Fibroblast of gingiva (primary cell): ENCODE data around the gene SEC24D.

ENCODE experiments used
- DNase-seq: peaks from one replicate; pipeline ENCODE4 v3.0.0-alpha.2; 2011; ENCODE audit warnings: low read depth

SEC24D gene

DNA sequence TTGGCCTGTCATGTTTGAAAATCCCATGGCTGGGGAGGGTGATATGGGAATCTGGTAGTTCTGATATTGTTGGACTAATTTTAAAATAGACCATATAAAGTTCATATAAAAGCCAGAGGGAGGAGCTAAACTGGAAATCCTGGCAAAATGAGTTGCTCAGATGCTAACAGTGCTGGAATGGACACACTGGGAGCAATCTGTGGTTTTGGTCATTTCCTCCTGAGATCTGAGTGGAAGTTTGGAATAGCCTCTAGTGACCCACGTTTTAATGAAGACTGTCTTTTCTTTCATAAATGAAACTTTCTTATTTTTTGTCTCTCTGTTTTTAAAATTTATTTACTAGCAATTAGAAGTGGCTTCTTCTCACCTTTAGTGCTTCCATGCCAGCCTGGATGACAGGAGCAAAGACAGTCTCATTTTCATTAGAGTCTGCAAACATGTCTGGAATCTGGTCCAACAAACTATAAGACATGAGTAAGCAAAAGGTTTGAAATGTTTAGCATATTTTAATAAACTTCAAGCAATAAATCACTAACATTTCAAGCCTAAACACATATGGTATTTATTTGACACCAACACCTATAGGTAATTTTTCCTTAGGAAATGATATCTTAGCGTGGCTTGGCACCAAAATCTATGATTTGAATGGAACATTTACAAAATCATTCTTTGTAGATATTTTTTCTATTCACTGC, 84.2 kb downstream of the SEC24D start:
- peak; percentile 33 for DNase-seq

DNA sequence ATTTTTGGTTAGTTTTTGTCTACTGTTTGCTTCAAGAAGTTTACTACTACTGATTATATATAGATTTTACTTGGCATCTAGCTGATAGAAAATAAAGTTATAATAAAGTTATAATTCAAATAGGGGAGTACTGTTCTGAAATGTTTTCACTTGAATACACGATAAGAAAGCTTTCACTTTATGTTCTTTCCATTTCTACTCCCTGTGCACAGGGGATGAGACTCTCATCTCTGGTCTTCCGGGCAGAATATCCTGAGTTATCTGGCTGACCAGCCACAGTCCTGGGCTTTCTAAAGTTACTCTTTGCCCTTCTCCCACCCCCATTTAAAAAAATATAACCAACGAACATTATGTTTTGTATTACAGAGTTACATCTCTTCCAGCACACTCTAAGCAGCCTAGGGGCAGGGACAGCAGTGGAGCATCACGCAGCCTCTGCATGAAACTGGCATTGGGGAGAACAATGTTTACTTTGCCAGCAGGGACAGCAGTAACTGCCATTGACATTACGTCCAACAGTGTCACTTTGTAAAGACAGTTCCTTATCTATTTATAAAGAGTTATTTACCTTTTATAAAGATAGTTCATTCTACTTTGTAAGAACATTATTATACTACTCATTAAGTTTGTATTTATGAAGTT, 86.5 kb downstream of the SEC24D start:
- no peak for DNase-seq

DNA sequence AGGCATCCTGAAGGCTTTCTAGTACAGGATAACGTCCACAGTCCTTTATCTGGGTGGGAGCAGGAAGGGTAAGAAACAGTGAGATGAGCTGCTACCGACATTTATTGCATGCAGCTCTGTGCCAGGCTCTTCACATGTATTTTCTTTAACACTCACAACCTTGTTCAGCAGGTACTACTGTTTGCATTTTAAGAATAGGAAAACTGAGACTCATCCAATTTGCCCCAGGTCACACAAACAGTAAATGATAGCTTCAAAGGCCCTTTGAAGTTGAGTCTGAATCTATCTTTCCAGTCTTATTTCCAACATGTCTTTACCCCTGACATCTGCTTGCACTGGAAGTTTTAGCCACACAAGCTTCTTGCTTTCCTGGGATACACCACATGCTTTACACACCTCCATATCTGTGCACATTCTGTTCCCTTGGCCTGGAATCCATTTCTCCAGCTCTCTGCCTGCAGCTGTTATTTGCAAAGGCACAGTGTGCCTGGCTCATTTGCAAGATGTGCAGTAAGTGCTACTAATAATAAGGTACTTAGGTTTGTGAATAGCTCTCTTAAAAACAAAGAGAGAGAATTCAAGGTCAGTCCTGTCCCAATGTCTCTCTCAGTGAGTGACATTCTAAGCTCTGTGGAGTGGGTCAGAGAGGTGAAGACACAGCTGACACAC, 89.5 kb downstream of the SEC24D start:
- DNase-seq = no peak

DNA sequence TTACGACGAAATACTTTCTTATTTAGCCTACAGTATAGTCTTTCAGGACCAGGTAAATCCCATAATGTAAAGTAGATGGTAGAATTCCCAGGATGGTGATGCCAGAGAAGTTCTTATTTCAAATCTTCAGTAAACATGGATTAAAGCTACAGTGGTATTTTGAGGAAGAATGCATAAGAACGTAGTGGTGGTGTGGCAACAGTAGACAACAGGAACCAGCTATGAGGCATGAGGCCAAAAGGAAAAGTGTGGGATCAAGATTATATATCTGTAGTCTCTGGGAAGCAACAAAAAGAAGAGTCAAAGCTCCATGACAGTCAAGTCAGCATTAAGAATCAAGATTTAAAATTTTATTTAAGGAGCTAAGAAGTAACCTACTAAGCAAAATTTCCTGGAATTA, 90.6 kb downstream of the SEC24D start:
- peak; percentile 40 for DNase-seq

DNA sequence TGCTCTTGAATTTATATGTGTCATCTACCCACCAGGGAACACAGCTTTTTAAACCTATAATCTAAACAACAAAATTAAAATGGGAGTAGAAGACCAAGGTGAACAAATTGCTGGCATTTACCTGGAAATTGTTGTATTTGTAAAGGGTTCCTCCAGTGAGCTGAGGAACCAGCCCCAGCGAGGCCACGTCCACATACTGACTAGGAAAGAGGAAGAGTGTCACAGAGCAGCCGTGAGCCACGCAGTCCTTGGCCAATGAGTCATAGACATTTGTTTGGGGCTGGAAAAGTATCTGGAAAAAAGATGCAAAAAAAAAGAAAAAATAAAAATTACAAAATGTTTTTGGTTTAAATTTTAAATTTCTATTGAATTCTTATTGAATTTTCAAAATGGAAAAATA, 92.1 kb downstream of the SEC24D start:
- no peak for DNase-seq

DNA sequence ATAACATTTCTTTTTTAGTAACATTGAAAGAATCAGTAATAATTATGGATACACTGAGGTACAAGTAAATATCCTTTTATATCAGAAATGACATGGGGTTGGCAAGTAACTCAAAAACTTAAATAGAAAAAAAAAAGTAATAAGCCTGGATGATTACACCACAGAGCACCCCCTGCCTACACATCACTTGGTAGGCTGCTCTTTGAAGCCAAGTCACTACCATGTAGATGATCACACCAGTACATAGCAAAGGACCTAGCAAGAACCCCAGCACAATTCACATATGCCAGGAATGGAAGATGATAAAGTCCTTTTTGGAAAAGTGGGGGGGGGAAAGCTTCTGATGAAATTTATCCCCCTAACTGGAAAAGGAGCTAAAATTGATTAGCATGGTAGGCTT, 93.9 kb downstream of the SEC24D start:
- DNase-seq = peak; percentile 21

DNA sequence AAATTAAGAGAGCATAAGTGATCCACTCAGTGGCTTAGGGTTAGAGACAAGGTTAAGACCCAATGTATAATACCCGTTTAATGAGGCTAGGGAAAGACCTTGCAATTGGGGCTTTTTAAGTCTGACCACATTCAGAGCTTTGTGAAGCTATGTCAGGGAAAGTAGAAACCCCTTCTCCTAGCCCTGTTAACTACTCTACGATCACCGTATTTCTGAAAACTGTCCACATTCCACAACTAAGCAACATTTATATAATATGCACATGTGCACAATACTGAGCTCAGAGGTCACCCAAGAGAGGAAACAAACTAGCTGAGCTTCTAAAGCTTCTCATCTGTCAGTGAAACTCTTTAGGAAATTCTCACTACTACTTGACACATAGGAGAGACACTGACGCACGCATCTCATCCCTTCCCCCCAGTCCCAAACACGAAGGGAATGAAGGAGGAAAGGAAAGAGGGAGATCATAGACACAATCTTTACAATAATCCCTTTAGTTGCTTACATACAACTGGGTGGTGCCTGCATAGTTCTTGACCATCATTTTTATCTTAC, 94.5 kb downstream of the SEC24D start:
- no peak for DNase-seq

DNA sequence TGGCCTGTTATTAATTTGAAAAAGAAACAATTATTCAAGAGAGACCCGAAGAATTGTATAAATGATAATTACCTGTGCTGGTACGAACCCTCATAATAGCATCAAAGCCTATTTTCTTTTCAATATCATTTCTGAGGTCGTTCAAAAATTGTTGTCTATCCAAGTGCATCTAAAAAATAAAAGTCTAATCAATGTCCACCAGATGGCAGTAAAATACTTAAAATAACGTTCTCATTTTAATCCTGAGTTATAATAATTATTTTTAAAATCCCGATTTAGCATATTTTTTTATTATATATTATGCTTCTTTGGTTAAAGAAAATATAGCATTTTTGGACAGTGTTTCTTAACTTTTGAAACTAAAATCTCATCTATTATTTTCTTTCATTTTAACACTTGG, 95.1 kb downstream of the SEC24D start:
- no peak for DNase-seq

DNA sequence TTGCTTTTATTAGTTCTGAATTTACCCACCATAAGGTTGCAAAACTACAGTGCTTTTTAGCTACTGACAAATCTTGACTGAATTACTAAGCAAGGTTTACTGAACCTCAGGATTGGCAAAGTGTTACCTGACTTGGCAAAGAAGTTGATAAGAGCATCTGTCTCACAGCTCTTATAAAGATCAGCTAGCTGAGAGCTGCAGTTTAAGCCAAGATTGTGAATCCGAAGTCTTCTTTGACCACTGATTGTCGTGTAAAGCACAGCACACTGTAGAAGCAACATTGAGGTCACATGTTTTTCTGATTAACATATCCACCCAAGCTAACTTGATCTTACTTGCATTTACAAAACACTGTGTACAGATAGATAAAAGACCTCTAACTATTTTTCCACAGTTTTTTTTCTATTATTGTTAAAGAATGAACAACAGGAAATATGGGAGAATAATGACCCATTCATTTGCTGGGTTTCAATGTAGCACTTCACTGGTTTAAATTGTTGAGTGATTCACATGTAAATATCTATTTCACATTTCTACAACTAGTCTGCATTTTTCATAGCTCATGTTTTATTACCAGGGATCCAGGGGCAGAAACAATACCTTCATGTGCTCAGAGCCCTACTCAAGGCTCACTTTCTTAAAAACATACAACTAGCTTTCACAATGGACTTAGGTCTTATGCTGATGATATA, 96.8 kb downstream of the SEC24D start:
- peak; percentile 41 for DNase-seq

DNA sequence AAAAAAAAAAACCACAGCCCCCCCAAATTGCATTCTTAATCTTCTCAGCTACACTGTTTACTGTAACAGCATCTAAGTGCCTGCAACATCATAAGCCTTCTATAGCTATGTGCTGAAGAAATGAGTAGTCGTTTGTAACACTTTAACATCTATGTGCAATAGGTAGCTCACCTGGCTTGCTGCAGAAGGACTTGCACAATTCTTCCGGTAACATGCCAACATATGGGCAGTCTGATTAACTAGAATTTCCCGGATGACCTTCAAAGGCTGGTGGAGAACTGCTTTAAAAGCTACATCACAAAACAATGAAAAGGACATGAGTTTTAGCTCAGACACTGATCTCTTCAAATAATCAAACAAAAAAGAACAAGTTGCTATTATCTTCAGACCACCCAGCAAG, 97.8 kb downstream of the SEC24D start:
- DNase-seq = no peak

DNA sequence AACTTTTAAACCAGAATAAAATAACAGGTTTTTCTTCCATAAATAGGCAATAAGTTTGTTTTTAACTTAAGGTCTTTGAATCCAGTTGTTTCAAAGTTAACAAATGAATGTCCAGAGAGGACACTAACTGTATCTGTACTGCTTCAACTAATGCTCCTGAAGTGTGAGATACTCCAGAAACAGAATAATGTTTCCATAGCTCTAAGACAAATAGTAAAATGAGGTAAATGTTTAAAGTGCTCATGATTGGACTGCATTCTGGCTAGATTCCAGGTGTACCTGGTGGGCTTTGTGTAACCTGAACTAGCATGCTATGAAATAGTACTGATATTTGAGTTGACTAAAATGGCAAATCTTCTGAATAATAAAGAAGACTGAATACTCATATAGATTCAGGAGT, 99.0 kb downstream of the SEC24D start:
- no peak for DNase-seq

DNA sequence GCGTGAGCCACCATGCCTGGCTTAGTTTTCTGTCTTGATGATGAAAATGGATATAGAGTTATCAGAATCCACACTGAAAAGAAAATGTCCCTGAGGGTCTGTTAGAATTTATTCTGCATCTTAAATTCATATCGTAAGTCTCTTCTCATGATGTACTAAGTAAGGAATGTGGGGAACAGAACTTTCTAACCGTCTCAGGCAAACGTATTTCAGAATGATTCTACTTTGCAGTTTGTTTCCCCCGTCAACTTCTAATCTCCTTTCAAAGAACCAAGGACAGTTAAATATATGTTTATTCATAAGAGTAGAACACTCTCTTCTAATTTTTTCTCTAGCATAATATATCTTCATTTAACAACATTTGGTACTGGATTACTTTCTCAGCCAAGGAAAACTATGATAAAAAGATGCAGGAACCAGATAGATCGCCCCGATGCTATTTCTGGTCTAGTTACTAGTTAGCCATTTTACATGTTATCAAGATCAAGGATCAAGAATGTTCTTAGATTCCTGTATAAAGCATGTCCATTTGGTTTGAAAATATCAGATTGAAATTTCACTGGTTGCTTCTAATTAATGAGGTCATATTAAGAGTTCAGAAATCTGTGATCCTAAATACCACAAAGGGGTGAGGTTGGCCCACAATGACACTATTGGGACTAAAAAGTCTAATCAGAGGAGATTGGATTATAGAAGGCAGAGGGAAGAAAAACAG, 101.3 kb downstream of the SEC24D start:
- DNase-seq = no peak

DNA sequence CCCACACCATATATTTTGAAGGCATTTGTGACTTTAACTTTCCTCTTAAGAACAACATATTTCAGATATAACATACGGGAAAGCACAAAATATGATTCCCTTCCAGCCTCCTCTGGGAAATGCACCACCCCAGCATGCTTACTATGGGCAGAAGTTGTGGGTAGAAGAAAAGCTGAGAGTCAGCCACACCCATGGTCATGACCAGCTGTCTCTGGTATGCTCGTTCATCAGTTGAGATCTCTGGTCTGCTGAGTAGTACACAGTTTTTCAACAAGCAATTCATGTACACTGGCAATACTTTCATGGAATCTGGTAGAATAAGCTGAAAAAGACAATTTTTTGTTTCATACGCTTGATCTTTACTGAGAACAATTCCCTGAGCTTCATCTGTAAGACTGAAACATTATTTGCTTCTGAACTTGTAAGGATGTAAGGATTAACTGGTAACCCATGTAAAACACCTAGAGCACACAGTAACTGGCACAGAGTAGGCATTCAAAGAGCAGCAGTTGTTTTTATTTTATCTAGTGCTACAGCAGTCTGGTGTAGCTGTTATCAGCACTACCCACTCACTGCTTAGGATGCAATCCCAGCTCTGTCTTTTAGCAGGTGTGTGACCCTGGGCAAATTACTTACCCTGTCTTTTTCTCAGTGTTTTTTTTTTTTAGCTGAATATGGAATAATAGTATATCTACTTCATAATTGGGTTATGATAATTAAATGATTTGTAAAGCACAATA, 103.2 kb downstream of the SEC24D start:
- DNase-seq = peak; percentile 60

DNA sequence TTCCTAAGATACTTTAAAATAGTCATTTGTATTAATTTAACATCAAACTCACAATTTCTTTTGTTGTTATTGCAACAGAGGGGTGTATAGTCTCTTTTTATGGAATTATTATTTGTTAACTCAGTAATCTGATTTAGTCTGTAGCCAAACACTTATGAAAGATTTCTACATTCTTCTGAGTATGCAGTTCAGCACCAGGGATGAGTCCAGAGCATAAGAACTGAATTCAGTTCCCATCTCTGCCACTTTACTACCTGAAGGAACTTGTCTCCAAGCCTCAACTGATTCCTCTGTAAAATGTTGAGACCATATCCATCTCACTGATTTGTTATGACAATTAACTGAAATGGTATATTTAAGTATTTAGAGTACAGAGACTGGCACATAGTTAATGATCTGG, 105.2 kb downstream of the SEC24D start:
- no peak for DNase-seq

DNA sequence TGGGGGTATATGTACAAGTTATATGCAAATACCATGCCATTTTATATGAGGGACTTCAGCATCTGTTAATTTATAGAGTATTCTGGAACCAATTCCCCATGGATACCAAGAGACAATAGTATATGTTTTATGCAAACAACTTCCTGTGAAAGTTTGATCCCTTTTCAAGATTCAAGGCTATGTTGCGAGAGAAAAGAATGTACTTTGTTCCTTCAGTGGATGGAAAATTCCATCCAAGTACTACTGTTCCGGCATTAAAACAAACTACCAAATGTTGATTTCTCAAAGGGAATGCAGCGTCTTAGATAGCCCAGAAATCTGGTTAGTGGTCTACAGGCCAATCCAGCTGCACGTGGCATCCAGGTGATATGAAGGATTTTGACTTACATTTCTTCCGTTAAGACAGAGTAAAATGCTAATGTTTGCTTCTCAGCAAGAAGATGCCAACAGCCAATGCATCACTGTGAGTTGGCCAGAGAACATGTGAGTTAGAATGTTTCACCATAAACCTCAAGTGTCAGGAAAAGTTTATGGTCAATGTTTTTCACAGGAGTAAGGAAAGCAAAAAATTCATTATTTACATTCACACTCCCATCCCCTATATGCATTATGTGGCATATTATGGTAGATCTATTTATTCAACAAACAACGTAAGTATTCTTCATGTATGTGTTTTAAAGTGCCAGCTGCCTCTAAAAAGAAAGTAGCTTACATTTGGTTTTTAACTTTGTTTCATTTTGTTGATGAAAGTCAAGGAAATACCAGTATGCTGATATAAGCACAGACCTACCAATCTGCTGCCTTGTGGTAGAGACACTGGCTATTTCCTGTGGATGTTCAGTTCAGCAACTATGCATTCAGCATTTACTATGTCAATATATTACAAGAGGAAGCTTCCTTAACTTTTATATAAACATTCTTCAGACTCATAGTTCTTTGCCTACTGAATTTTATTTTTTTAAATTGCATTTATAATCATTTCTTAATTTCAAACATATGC, 106.3 kb downstream of the SEC24D start:
- peak; percentile 22 for DNase-seq

DNA sequence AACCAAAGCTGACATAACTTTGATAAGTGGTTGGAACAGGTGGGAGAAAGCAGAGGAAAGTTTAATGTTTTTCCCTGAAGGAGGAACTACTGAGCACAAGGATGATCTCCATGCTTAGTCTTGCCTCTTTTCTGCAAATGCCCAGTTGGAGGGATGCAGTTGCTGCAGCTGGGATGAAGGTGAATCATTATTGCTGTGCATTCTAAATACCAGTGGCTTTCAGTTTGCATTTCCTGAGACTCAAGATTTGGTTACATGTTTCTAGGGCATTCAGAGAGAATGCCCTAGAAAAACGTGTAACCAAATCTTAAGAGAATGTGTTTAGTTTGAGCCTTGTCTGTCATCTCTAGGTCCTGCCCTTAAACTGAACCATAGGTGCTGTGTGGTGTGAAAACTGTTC, 108.6 kb downstream of the SEC24D start:
- no peak for DNase-seq

DNA sequence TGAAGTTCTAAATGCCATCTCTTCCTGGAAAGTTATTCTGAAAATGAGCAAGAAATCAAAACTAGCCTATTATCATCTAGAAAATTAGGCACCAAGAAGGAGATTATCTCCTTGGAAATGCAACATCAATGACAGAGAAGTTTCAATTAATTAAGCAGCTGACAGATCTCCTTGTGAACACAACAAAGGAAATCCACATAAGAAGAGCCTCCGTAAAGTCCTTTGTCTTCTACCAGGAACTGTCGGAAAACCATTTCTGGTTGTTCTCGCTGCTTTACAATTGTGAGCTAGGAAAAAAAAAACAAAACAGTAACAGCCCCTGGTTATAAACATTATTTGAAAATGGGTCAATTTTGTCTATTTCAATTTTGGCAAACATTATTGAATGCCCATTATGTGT, 112.6 kb downstream of the SEC24D start:
- DNase-seq = no peak

DNA sequence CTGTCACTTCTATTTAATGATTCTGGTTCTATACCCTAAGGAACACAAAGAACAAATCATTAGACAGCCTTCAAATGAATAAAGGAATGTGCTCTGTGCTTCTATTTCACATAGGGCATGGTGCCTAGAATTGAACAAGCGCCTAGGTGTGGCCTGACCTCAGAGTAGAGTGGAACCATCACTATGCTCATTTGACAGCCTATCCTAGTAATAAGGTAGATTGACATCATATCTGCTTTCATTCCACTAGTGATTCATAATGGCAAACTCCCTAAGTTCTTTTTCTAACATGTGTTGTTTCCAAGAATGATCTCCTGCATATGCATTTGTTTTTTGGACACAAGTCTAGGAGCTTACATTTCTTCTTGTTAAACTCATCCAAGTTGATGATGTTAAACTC, 114.2 kb downstream of the SEC24D start:
- no peak for DNase-seq

DNA sequence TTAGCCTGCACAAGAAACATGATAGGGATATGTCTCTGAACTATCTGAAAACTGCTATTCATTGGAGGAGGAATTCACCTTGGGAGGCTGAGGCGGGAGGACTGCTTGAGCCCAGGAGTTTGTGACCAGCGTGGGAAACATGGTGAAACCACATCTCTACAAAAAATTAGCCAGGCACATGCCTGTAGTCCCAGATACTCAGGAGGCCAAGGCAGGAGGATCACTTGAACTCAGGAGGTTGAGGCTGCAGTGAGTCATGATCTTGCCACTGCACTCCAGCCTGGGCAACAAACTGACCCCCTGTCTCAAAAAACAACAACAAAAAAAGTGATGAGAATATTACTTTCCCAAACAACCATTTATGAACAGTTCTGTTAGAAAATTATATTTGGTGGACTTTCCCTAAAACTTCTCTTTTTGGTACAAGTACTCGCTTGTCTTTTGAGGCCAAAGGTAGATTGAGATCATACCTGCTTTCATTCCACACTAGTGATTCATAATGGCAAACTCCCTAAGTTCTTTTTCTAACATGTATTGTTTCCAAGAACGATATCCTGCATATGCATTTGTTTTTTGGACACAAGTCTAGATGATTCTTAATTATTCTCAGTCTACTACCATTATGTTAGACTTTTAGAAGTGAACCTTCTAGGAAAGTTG, 117.3 kb downstream of the SEC24D start:
- DNase-seq = no peak
